ENCODE results near the gene FZD1.

GRCh38 chr7:91266067-91266688, 1.9 kb downstream of the FZD1 start:
- no peak for TF ChIP-seq CTCF (IDR thresholded peaks at IDR 0.05; ENCODE audit: insufficient read depth, low read depth, low read length)
- TF ChIP-seq EZH2 (IDR thresholded peaks at IDR 0.05; ENCODE audit: insufficient read depth, low read length), result no peak

Measured in astrocyte (in vitro differentiated cells and primary cell).